Gastroesophageal sphincter (tissue), 4 donors: ENCODE measurements around the gene HLA-DRB1. TPM values are rescaled to one million over a fixed set of nuclear protein-coding genes. Genes with fewer than 3 reads are reported as not detected.

Experiments used
- ATAC-seq: fragments of 150-250 bp; one replicate; pipeline ENCODE4 v1.9.1; 2016; ENCODE audit warnings: mild to moderate bottlenecking, moderate library complexity
- H3K27ac ChIP-seq, 4 donors: fragments of 200-600 bp; sonication (generic) in 3 of 4; 1 replicate in 3 of 4; 2 replicates in 1 of 4; pipeline ENCODE4 v1.5.1; 2016 to 2019
- H3K27me3 ChIP-seq: fragments of 200-600 bp; sonication (generic); one replicate; pipeline ENCODE4 v1.5.1; 2019
- H3K36me3 ChIP-seq, 2 donors: fragments of 200-600 bp; sonication (generic); one replicate each; pipeline ENCODE4 v1.5.1; 2019; ENCODE audit warnings: control low read depth in 1 of 2
- H3K4me1 ChIP-seq, 3 donors: fragments of 200-600 bp; sonication (generic); 1 replicate in 2 of 3; 2 replicates in 1 of 3; pipeline ENCODE4 v1.5.1; 2016 to 2019; ENCODE audit warnings: control low read depth in 2 of 3
- H3K4me3 ChIP-seq, 2 donors: fragments of 200-600 bp; sonication (generic); one replicate each; pipeline ENCODE4 v1.5.1; 2019; ENCODE audit warnings: mild to moderate bottlenecking in 1 of 2, moderate library complexity in 1 of 2
- H3K9me3 ChIP-seq, 3 donors: fragments of 200-600 bp; sonication (generic); one replicate each; pipeline ENCODE4 v1.5.1; 2017 to 2019; ENCODE audit warnings: control low read depth in 2 of 3
- CTCF ChIP-seq, 4 experiments: fragments of 200-600 bp in 2 of 4; fragments of 450-650 bp in 2 of 4; sonication (generic) in 1 of 4; IDR thresholded peaks; one replicate each; pipeline ENCODE4 v1.5.1; 2017 to 2019; ENCODE audit warnings: antibody characterized with exemption in 4 of 4, mild to moderate bottlenecking in 2 of 4, moderate library complexity in 2 of 4
- EP300 ChIP-seq: sonication (generic); formaldehyde crosslinking; IDR thresholded peaks from one replicate; pipeline ENCODE4 v1.6.1; 2017; ENCODE audit warnings: antibody characterized with exemption, mild to moderate bottlenecking
- POLR2A ChIP-seq, 2 donors: fragments of 450-650 bp; IDR thresholded peaks; one replicate each; pipeline ENCODE4 v1.6.1; 2017; ENCODE audit warnings: antibody characterized with exemption in 2 of 2, mild to moderate bottlenecking in 2 of 2, moderate library complexity in 1 of 2
- POLR2AphosphoS5 ChIP-seq: sonication (generic); formaldehyde crosslinking; IDR thresholded peaks from one replicate; pipeline ENCODE4 v1.6.1; 2017; ENCODE audit warnings: antibody characterized with exemption
- WGBS, 2 donors: methylation state at CpG; one replicate each; pipeline ENCODE4 v1.1.5; 2018; ENCODE audit warnings: low coverage in 1 of 2; 5-methylcytosine and 5-hydroxymethylcytosine counted together
- total RNA-seq, 4 donors: library from RNA; depleted of rRNA; stranded (reverse); fragments of >200 nt; gene quantifications; one replicate each; pipeline ENCODE4 v1.1.0, GENCODE V29; 2016

Gene HLA-DRB1
- total RNA-seq, 4 donors from 2014 or later, result 5.8 to 80.7 (median 55.5) TPM

DNA sequence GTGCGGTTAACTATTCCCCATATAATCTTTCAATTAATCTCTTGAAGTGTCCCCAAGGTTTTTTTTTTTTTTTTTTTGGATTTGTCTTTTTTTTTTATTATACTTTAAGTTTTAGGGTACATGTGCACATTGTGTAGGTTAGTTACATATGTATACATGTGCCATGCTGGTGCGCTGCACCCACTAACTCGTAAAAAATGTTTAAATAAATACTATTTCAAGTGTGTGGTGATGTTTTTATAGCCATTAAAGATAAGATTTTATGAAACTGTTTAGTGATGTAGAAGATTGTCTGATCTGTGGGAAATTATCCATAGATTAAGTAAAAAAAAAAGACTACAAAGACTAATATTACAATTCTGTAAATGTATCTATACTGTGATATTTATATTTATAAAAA, 34.9 kb upstream of the HLA-DRB1 start:
- H3K36me3 ChIP-seq, result no peaks in the 10 kb centered on the region
- H3K27ac ChIP-seq, result no peak overlapping the region
- no peak for TF ChIP-seq CTCF (IDR thresholded peaks at IDR 0.05)
- TF ChIP-seq POLR2A (IDR thresholded peaks at IDR 0.05), result no peak
- no peak for TF ChIP-seq EP300
- TF ChIP-seq POLR2AphosphoS5, result no peak
- H3K4me1 ChIP-seq, result no peaks in the 10 kb centered on the region
- no peaks in the 10 kb centered on the region for H3K9me3 ChIP-seq
- 0% methylated on average over 1 of the region's 3 CpGs for WGBS, 2 donors
- ATAC-seq, result no peak
- no peak overlapping the region for H3K4me3 ChIP-seq
- no peaks in the 10 kb centered on the region for H3K27me3 ChIP-seq

DNA sequence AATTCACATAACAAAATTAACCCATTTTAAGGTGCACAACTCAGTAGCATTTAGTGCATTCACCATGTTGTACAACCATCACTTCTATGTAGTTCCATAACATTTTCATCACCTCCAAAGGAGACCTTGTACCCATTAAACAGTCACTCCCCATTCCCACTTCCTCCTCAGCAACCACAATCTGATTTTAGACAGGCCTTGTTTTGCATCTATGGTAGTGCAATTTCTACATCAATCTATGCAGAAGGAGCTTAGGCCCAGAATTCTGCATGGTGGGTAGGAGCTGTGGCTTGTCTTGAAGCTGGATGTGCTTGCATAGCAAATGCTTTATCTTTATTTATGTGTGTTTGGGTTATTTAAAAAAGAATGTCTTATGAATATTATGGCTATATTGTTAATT, 34.0 kb upstream of the HLA-DRB1 start:
- no peaks in the 10 kb centered on the region for H3K36me3 ChIP-seq
- no peaks in the 10 kb centered on the region for H3K4me1 ChIP-seq
- no peak for TF ChIP-seq POLR2A (IDR thresholded peaks at IDR 0.05)
- no peak for TF ChIP-seq POLR2AphosphoS5
- TF ChIP-seq CTCF (IDR thresholded peaks at IDR 0.05), result no peak
- TF ChIP-seq EP300, result no peak
- H3K9me3 ChIP-seq, result no peaks in the 10 kb centered on the region
- H3K4me3 ChIP-seq, result no peak overlapping the region
- no peak for ATAC-seq
- H3K27me3 ChIP-seq, result no peaks in the 10 kb centered on the region
- no peak overlapping the region for H3K27ac ChIP-seq

DNA sequence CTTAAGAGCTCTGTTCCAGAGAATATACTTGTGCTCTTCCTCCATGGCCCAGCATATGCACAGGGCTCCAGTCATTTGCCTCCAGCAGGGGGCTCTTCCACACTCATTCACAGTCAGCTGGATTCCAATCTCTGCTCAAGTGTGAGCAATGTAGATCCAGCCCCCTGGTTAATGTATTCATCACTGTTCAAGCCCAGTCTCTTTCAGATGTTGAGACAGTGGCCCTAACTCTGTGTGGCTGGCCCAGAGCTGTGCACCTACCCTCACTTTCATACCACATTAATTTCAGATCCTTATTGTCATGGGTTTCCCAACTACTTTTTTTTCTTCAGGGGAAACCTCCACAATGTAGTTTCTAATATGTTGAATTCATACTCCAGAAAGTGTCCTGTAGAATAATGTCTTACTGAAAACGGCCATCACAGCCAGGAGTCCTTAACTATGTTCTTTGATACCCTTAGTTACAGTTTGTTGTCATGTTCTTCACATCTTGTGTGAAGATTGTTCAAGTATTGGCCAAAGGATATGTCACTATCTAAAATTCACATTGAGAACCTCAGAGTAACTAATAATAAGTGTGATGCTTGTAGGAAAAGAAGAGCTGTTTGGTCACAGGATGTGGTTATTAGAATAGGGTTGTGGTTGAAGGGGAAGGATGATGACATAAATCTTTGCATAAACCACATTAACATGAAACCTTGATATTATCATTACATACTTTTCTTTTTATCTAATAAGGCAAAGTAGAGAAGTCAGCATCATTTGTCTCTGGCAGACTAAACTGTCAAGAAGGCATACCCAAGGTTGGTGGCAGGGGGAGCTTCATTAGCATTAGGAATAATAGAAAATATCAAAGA, 33.1 kb upstream of the HLA-DRB1 start:
- peak; percentile 13 for ATAC-seq
- no peaks in the 10 kb centered on the region for H3K36me3 ChIP-seq
- H3K4me1 ChIP-seq, result no peaks in the 10 kb centered on the region
- no peak for TF ChIP-seq EP300
- no peak for TF ChIP-seq POLR2A (IDR thresholded peaks at IDR 0.05)
- TF ChIP-seq CTCF (IDR thresholded peaks at IDR 0.05), result peak in 2 of 4 experiments; percentile 25 to 48
- no peak for TF ChIP-seq POLR2AphosphoS5
- H3K27me3 ChIP-seq, result no peaks in the 10 kb centered on the region
- no peak overlapping the region for H3K4me3 ChIP-seq
- no peaks in the 10 kb centered on the region for H3K9me3 ChIP-seq
- WGBS, 2 donors, result 62 to 77% methylated on average over 1 of the region's 1 CpG
- no peak overlapping the region for H3K27ac ChIP-seq

- no peaks in the 10 kb centered on the region for H3K9me3 ChIP-seq
- 54% methylated on average over 3 of the region's 3 CpGs; no CpG with 5 or more reads in 1 of the 2 donors for WGBS, 2 donors
- TF ChIP-seq CTCF (IDR thresholded peaks at IDR 0.05), result no peak
- no peak for TF ChIP-seq POLR2AphosphoS5
- no peaks in the 10 kb centered on the region for H3K27me3 ChIP-seq
- H3K4me1 ChIP-seq, result no peaks in the 10 kb centered on the region
- H3K4me3 ChIP-seq, result no peak overlapping the region
- H3K27ac ChIP-seq, result no peak overlapping the region
- ATAC-seq, result no peak
- H3K36me3 ChIP-seq, result no peaks in the 10 kb centered on the region
Measured at GRCh38 chr6:32621372-32621771, 31.7 kb upstream of the HLA-DRB1 start.

DNA sequence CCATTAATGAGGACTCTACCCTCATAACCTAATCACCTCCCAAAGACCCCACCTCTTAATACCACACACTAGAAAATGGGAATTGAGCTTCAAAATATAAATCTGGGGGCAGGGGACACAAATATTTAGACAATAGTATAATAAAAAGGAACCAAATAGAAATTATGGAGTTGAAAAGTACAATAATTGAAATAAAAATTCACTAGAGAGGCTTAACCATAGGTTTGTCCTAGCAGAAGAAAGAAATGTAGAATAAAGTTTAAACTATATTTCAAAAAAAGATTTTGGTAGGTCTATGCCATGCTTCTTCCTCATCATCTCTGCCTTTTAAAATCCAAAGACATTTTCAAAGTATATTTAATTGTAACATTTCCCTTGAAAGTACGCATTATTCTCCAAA, 28.1 kb upstream of the HLA-DRB1 start:
- Histone ChIP-seq H3K36me3 (no peaks in the 10 kb centered on the region), H3K9me3 (no peaks in the 10 kb centered on the region), H3K27ac (no peak overlapping the region), H3K4me1 (no peaks in the 10 kb centered on the region), H3K27me3 (peaks cover 3% of the 10 kb centered on the region), H3K4me3 (no peak overlapping the region)
- 86 to 88% methylated on average over 1 of the region's 1 CpG for WGBS, 2 donors
- ATAC-seq, result no peak
- TF ChIP-seq POLR2A (IDR thresholded peaks at IDR 0.05), result no peak
- no peak for TF ChIP-seq EP300
- TF ChIP-seq CTCF (IDR thresholded peaks at IDR 0.05), result no peak
- TF ChIP-seq POLR2AphosphoS5, result no peak
